A673 (cell line): ENCODE results near the gene ESR1. TPM values are rescaled to one million over a fixed set of nuclear protein-coding genes. Genes with fewer than 3 reads are reported as not detected.
A peak's percentile ranks its signal among the peaks of the same experiment; 100 is the strongest.

ENCODE experiments used
- BruUV-seq: library from RNA; stranded (reverse); fragments of 400-500 nt; replicated peaks from 2 replicates; lab custom pipeline; 2021; lab: Mats Ljungman, UMichigan
- CTCF ChIA-PET: fragments of 300-600 bp; sonication (Branson Sonifier 250); formaldehyde crosslinking; loops from one replicate; lab custom pipeline; 2022; ENCODE audit warnings: antibody characterized with exemption; lab: Charles Lee
- POLR2A ChIA-PET: fragments of 300-600 bp; sonication (Branson Sonifier 250); formaldehyde crosslinking; loops from one replicate; lab custom pipeline; 2022; ENCODE audit warnings: antibody characterized with exemption; ENCODE audit not compliant: low non-redundant PET; lab: Charles Lee
- DNase-seq: peaks from one replicate; pipeline ENCODE4 v3.0.0-alpha.2; 2015; ENCODE audit warnings: low spot score
- H3K27ac ChIP-seq: fragments of 200-600 bp; sonication (generic); 2 replicates; pipeline ENCODE4 v1.5.1; 2016; ENCODE audit warnings: mixed run types, low read depth, mild to moderate bottlenecking, mixed read lengths, antibody characterized with exemption, low read length; ENCODE audit not compliant: poor library complexity, severe bottlenecking
- H3K27me3 ChIP-seq: fragments of 200-600 bp; sonication (generic); replicated peaks from 2 replicates; pipeline ENCODE4 v1.6.1; 2017; ENCODE audit warnings: mixed run types, low read depth, mild to moderate bottlenecking, mixed read lengths, antibody characterized with exemption, low read length; ENCODE audit not compliant: insufficient read depth, poor library complexity
- H3K36me3 ChIP-seq: fragments of 200-600 bp; sonication (generic); 2 replicates; pipeline ENCODE4 v1.6.1; 2016; ENCODE audit warnings: mixed run types, mild to moderate bottlenecking, mixed read lengths, antibody characterized with exemption, low read length; ENCODE audit not compliant: insufficient read depth, poor library complexity, severe bottlenecking
- H3K4me1 ChIP-seq: fragments of 200-600 bp; sonication (generic); 2 replicates; pipeline ENCODE4 v1.6.1; 2017; ENCODE audit warnings: mixed run types, mild to moderate bottlenecking, mixed read lengths, antibody characterized with exemption, low read length; ENCODE audit not compliant: insufficient read depth, poor library complexity, severe bottlenecking
- H3K4me3 ChIP-seq: fragments of 200-600 bp; sonication (generic); 2 replicates; pipeline ENCODE4 v1.5.1; 2016; ENCODE audit warnings: low read depth, mixed run types, mild to moderate bottlenecking, mixed read lengths, low read length; ENCODE audit not compliant: poor library complexity, severe bottlenecking
- H3K9me3 ChIP-seq: fragments of 200-600 bp; sonication (generic); 2 replicates; pipeline ENCODE4 v1.6.1; 2016; ENCODE audit warnings: mixed run types, low read depth, mild to moderate bottlenecking, mixed read lengths, antibody characterized with exemption, low read length; ENCODE audit not compliant: poor library complexity, severe bottlenecking
- CTCF ChIP-seq: fragments of 300-800, 200-600 bp; sonication (generic); conservative IDR thresholded peaks from 2 replicates; pipeline ENCODE4 v1.5.1; 2017; ENCODE audit warnings: low read depth, mild to moderate bottlenecking, antibody characterized with exemption, low read length, moderate library complexity, mixed read lengths
- EZH2 ChIP-seq: fragments of 200-600 bp; sonication (generic); IDR thresholded peaks from 2 replicates; pipeline ENCODE4 v1.6.1; 2017; ENCODE audit warnings: borderline replicate concordance, low read depth, mild to moderate bottlenecking, mixed read lengths, antibody characterized with exemption, low read length; ENCODE audit not compliant: poor library complexity, severe bottlenecking
- intact Hi-C: fragments of 100-400 bp; cut with micrococcal nuclease; formaldehyde crosslinking; loops from one replicate; pipeline ENCODE4 v1.10.0; 2022; ENCODE audit not compliant: unreplicated experiment
- total RNA-seq: library from RNA; stranded (reverse); gene quantifications from 2 replicates; pipeline ENCODE4 v1.2.3, GENCODE V29; 2021

Gene ESR1
- total RNA-seq, 1 experiment from 2014 or later, result not detected

- no peak for DNase-seq
- intact Hi-C loops, result no loop called here
- Histone ChIP-seq H3K27me3 (no peaks in the 10 kb centered on the region), H3K4me3 (no peak overlapping the region), H3K9me3 (no peaks in the 10 kb centered on the region), H3K4me1 (no peaks in the 10 kb centered on the region), H3K27ac (no peak overlapping the region), H3K36me3 (no peaks in the 10 kb centered on the region)
- BruUV-seq, result no TSS peak
- POLR2A ChIA-PET, result no interaction called here
- TF ChIP-seq EZH2 (no peak), CTCF (no peak)
- CTCF ChIA-PET, result no interaction called here
These were observed 310.0 kb downstream of the ESR1 start for GRCh38 chr6:152117156-152118133.

GRCh38 chr6:152118224-152118623 is 310.7 kb downstream of the ESR1 start:
- Histone ChIP-seq H3K9me3 (no peaks in the 10 kb centered on the region), H3K4me3 (no peak overlapping the region), H3K4me1 (no peaks in the 10 kb centered on the region), H3K27ac (no peak overlapping the region), H3K27me3 (no peaks in the 10 kb centered on the region), H3K36me3 (no peaks in the 10 kb centered on the region)
- POLR2A ChIA-PET, result no interaction called here
- intact Hi-C loops, result no loop called here
- DNase-seq, result no peak
- CTCF ChIA-PET, result no interaction called here
- no TSS peak for BruUV-seq
- TF ChIP-seq EZH2 (no peak), CTCF (no peak)

- peak; percentile 5 for DNase-seq
- POLR2A ChIA-PET, result no interaction called here
These were observed 311.2 kb downstream of the ESR1 start for GRCh38 chr6:152118678-152119077.

More at GRCh38 chr6:152118678-152119077, 311.2 kb downstream of the ESR1 start:
- Histone ChIP-seq H3K4me3 (no peak overlapping the region), H3K36me3 (no peaks in the 10 kb centered on the region), H3K27me3 (no peaks in the 10 kb centered on the region), H3K4me1 (no peaks in the 10 kb centered on the region), H3K27ac (no peak overlapping the region), H3K9me3 (no peaks in the 10 kb centered on the region)
- CTCF ChIA-PET, result no interaction called here
- TF ChIP-seq CTCF, result 0 out of 2 replicates have a peak, but pooled peaks have one; percentile 12
- TF ChIP-seq EZH2, result no peak
- BruUV-seq, result no TSS peak
- intact Hi-C loops, result no loop called here
